ENCODE data around the gene MEIS3.

GRCh38 chr19:47381653-47382279, 37.6 kb downstream of the MEIS3 start:
- no peak for TF ChIP-seq CTCF (IDR thresholded peaks at IDR 0.05 in 2 of 3, conservative IDR thresholded peaks at IDR 0.05 in 1 of 3; ENCODE audit: borderline replicate concordance in 1 of 3, insufficient read depth in 1 of 3, low read depth in 2 of 3, low read length in 2 of 3)
- no peak for TF ChIP-seq EZH2 (IDR thresholded peaks at IDR 0.05)
- no peak for TF ChIP-seq ELF1 (IDR thresholded peaks at IDR 0.05; ENCODE audit: borderline replicate concordance, low read depth)
